Sigmoid colon (tissue), 4 donors: ENCODE measurements around the gene DCX.

Experiments used
- CTCF ChIP-seq, 4 experiments: fragments of 450-650 bp in 3 of 4; fragments of 200-600 bp in 1 of 4; IDR thresholded peaks; one replicate each; pipeline ENCODE4 v1.5.1; 2016 to 2019; ENCODE audit warnings: antibody characterized with exemption in 4 of 4, mild to moderate bottlenecking in 3 of 4, moderate library complexity in 2 of 4
- POLR2AphosphoS5 ChIP-seq, 4 donors: sonication (generic); formaldehyde crosslinking; IDR thresholded peaks; one replicate each; pipeline ENCODE4 v1.6.1; 2017; ENCODE audit warnings: antibody characterized with exemption in 4 of 4

GRCh38 chrX:111354496-111354895, 57.5 kb downstream of the DCX start:
- TF ChIP-seq CTCF (IDR thresholded peaks at IDR 0.05) (no peak), POLR2AphosphoS5 (IDR thresholded peaks at IDR 0.05) (no peak)
